Transverse colon (tissue), 4 donors: Measurements from ENCODE around the gene TBCB. TPM values are rescaled to one million over a fixed set of nuclear protein-coding genes. Genes with fewer than 3 reads are reported as not detected.

ENCODE experiments used
- DNase-seq: peaks from one replicate; pipeline ENCODE4 v3.0.0-alpha.2; 2019
- H3K27ac ChIP-seq, 4 donors: fragments of 200-600 bp; sonication (generic); 2 replicates each; pipeline ENCODE4 v1.5.1; 2016 to 2018; ENCODE audit warnings: inconsistent platforms in 4 of 4
- H3K27me3 ChIP-seq: fragments of 200-600 bp; sonication (generic); 2 replicates; pipeline ENCODE4 v1.5.1; 2017; ENCODE audit warnings: inconsistent platforms
- H3K36me3 ChIP-seq, 4 donors: fragments of 200-600 bp; sonication (generic); 2 replicates each; pipeline ENCODE4 v1.5.1; 2017 to 2019; ENCODE audit warnings: inconsistent platforms in 4 of 4
- H3K4me1 ChIP-seq, 4 donors: fragments of 200-600 bp; sonication (generic); 2 replicates each; pipeline ENCODE4 v1.5.1; 2017 to 2020; ENCODE audit warnings: inconsistent platforms in 4 of 4
- H3K4me3 ChIP-seq, 4 donors: fragments of 200-600 bp; sonication (generic); 1 replicate in 1 of 4; 2 replicates in 3 of 4; pipeline versions ENCODE4 v1.5.1 to v1.6.1; 2017 to 2019; ENCODE audit warnings: inconsistent platforms in 4 of 4
- H3K9me3 ChIP-seq, 2 donors: fragments of 200-600 bp; sonication (generic); 2 replicates each; pipeline ENCODE4 v1.5.1; 2017 to 2019; ENCODE audit warnings: inconsistent platforms in 2 of 2
- CTCF ChIP-seq, 5 experiments: fragments of 200-600 bp in 3 of 5; fragments of 450-650 bp in 2 of 5; sonication (generic) in 3 of 5; IDR thresholded peaks; 1 replicate in 2 of 5; 2 replicates in 3 of 5; pipeline ENCODE4 v1.5.1; 2016 to 2017; ENCODE audit warnings: antibody characterized with exemption in 5 of 5, inconsistent platforms in 3 of 5, mild to moderate bottlenecking in 2 of 5, moderate library complexity in 1 of 5
- EP300 ChIP-seq: sonication (generic); formaldehyde crosslinking; IDR thresholded peaks from one replicate; pipeline ENCODE4 v1.6.1; 2017; ENCODE audit warnings: antibody characterized with exemption, low read depth
- POLR2A ChIP-seq: fragments of 450-650 bp; IDR thresholded peaks from one replicate; pipeline ENCODE4 v1.6.1; 2016; ENCODE audit warnings: antibody characterized with exemption, mild to moderate bottlenecking, moderate library complexity
- POLR2AphosphoS5 ChIP-seq, 3 donors: sonication (generic); formaldehyde crosslinking; IDR thresholded peaks; one replicate each; pipeline ENCODE4 v1.6.1; 2016; ENCODE audit warnings: antibody characterized with exemption in 3 of 3
- WGBS, 2 donors: methylation state at CpG; one replicate each; pipeline ENCODE4 v1.1.5; 2018; ENCODE audit warnings: low coverage in 1 of 2; 5-methylcytosine and 5-hydroxymethylcytosine counted together
- in situ Hi-C, 4 donors: fragments of 200-750 bp; cut with MboI; loops; one replicate each; pipeline versions ENCODE4 v1.15.0 to v1.15.1; 2017; ENCODE audit warnings: low sequenced_read_pairs in 3 of 4, low pct_ligation_motif_present in 1 of 4, low pct_unique_long_range_greater_than_20kb in 1 of 4
- intact Hi-C: fragments of 100-400 bp; cut with DNase I; formaldehyde crosslinking; loops from one replicate; pipeline ENCODE4 v1.15.1; 2023; ENCODE audit warnings: low total_unique reads
- total RNA-seq, 4 donors: library from RNA; depleted of rRNA; stranded (reverse); fragments of >200 nt; gene quantifications; one replicate each; pipeline ENCODE4 v1.1.0, GENCODE V29; 2016

TBCB gene
- total RNA-seq, 4 donors from 2014 or later: 82.4 to 175 (median 134) TPM

- H3K27ac ChIP-seq: peak within 1 kb of the TSS; percentile 84 to 95 (median 94)
- peaks cover 0 to 20% (median 7%) of the 10 kb centered on the region in 4 donors for H3K36me3 ChIP-seq
- WGBS, 2 donors: 62 to 70% methylated on average over 2 to 37 of the region's 40 CpGs
- DNase-seq: peak; percentile 45
- TF ChIP-seq EP300: no peak
- TF ChIP-seq POLR2AphosphoS5 (IDR thresholded peaks at IDR 0.05): peak; percentile 63 to 78 (median 71)
- TF ChIP-seq POLR2A: peak; percentile 30
- no peaks in the 10 kb centered on the region for H3K27me3 ChIP-seq
- in situ Hi-C loops: no loop called here
- peaks cover 0 to 4% (median 4%) of the 10 kb centered on the region in 4 donors for H3K4me1 ChIP-seq
- H3K9me3 ChIP-seq: no peaks in the 10 kb centered on the region
- intact Hi-C loops: no loop called here
- H3K4me3 ChIP-seq: peak within 1 kb of the TSS; percentile 39 to 54 (median 47)
Observed at GRCh38 chr19:36152352-36153091, 37.3 kb downstream of the TBCB start, which contains the start of gene COX7A1. COX7A1 (minus strand) TSS chr19:36152447; CDS start chr19:36152407, 40 bp downstream.

GRCh38 chr19:36153126-36153525 is 37.9 kb downstream of the TBCB start:
- Histone ChIP-seq H3K4me3 (peak overlapping the region in 1 of 4 donors; percentile 54), H3K9me3 (no peaks in the 10 kb centered on the region), H3K27ac (peak overlapping the region; percentile 84 to 95 (median 94)), H3K4me1 (peaks cover 0 to 4% (median 4%) of the 10 kb centered on the region in 4 donors), H3K27me3 (no peaks in the 10 kb centered on the region), H3K36me3 (peaks cover 0 to 14% (median 6%) of the 10 kb centered on the region in 4 donors)
- no peak for TF ChIP-seq CTCF (IDR thresholded peaks at IDR 0.05)
- no peak for TF ChIP-seq EP300
- no peak for TF ChIP-seq POLR2AphosphoS5 (IDR thresholded peaks at IDR 0.05)
- TF ChIP-seq POLR2A: no peak
- WGBS, 2 donors: 96% methylated on average over 10 of the region's 10 CpGs; no CpG with 5 or more reads in 1 of the 2 donors
- in situ Hi-C loops: no loop called here
- intact Hi-C loops: no loop called here
- DNase-seq: no peak

GRCh38 chr19:36160821-36161596 is 45.7 kb downstream of the TBCB start:
- Histone ChIP-seq H3K4me1 (no peaks in the 10 kb centered on the region), H3K27me3 (no peaks in the 10 kb centered on the region), H3K36me3 (peaks cover 0 to under 1% (median 0%) of the 10 kb centered on the region in 4 donors), H3K4me3 (no peak overlapping the region), H3K9me3 (no peaks in the 10 kb centered on the region), H3K27ac (no peak overlapping the region)
- TF ChIP-seq POLR2AphosphoS5 (IDR thresholded peaks at IDR 0.05) (no peak), POLR2A (no peak), CTCF (IDR thresholded peaks at IDR 0.05) (no peak), EP300 (no peak)
- in situ Hi-C loops (no loop called here), intact Hi-C loops (no loop called here)
- no peak for DNase-seq
- WGBS, 2 donors: 90 to 92% methylated on average over 5 to 7 of the region's 7 CpGs

GRCh38 chr19:36163813-36164212 is 48.5 kb downstream of the TBCB start:
- TF ChIP-seq POLR2AphosphoS5 (IDR thresholded peaks at IDR 0.05) (no peak), CTCF (IDR thresholded peaks at IDR 0.05) (no peak), POLR2A (no peak)
- no peak for DNase-seq
- no peak overlapping the region for H3K4me3 ChIP-seq
- in situ Hi-C loops (no loop called here), intact Hi-C loops (no loop called here)
- peaks cover 0 to 4% (median 3%) of the 10 kb centered on the region in 4 donors for H3K4me1 ChIP-seq
- H3K27me3 ChIP-seq: no peaks in the 10 kb centered on the region
- peaks cover 0 to 6% (median 0%) of the 10 kb centered on the region in 4 donors for H3K36me3 ChIP-seq
- no peaks in the 10 kb centered on the region for H3K9me3 ChIP-seq
- 94 to 100% methylated on average over 6 to 12 of the region's 12 CpGs for WGBS, 2 donors
- H3K27ac ChIP-seq: peak overlapping the region in 1 of 4 donors; percentile 16
